Esophagus muscularis mucosa (tissue), 4 donors: ENCODE results near the gene NEXN. TPM values are rescaled to one million over a fixed set of nuclear protein-coding genes. Genes with fewer than 3 reads are reported as not detected.

Experiments
- DNase-seq: peaks from one replicate; pipeline ENCODE4 v3.0.0-alpha.2; 2017; ENCODE audit errors: extremely low spot score
- H3K27ac ChIP-seq, 4 donors: fragments of 200-600 bp; sonication (generic); replicated peaks in 1 of 4; 1 replicate in 3 of 4; 2 replicates in 1 of 4; pipeline ENCODE4 v1.5.1; 2016 to 2019; ENCODE audit warnings: mild to moderate bottlenecking in 1 of 4
- H3K27me3 ChIP-seq, 4 donors: fragments of 200-600 bp; sonication (generic); one replicate each; pipeline versions ENCODE4 v1.5.1 to v1.6.0; 2016 to 2019
- H3K36me3 ChIP-seq, 4 donors: fragments of 200-600 bp; sonication (generic); one replicate each; pipeline ENCODE4 v1.5.1; 2016 to 2019
- H3K4me1 ChIP-seq, 4 donors: fragments of 200-600 bp; sonication (generic); one replicate each; pipeline ENCODE4 v1.5.1; 2016 to 2019
- H3K4me3 ChIP-seq, 4 donors: fragments of 200-600 bp; sonication (generic); 1 replicate in 2 of 4; 2 replicates in 2 of 4; pipeline ENCODE4 v1.5.1; 2016 to 2019; ENCODE audit warnings: mild to moderate bottlenecking in 4 of 4, moderate library complexity in 1 of 4
- H3K9me3 ChIP-seq, 4 donors: fragments of 200-600 bp; sonication (generic); 1 replicate in 3 of 4; 2 replicates in 1 of 4; pipeline ENCODE4 v1.5.1; 2016 to 2019
- CTCF ChIP-seq, 3 experiments: fragments of 200-600 bp in 2 of 3; fragments of 450-650 bp in 1 of 3; sonication (generic) in 2 of 3; IDR thresholded peaks; one replicate each; pipeline ENCODE4 v1.5.1; 2017 to 2019; ENCODE audit warnings: antibody characterized with exemption in 3 of 3, mild to moderate bottlenecking in 2 of 3, moderate library complexity in 1 of 3
- EP300 ChIP-seq: sonication (generic); formaldehyde crosslinking; IDR thresholded peaks from one replicate; pipeline ENCODE4 v1.6.1; 2017; ENCODE audit warnings: antibody characterized with exemption
- POLR2A ChIP-seq: fragments of 450-650 bp; IDR thresholded peaks from one replicate; pipeline ENCODE4 v1.6.1; 2017; ENCODE audit warnings: antibody characterized with exemption, moderate library complexity, mild to moderate bottlenecking, low read depth
- POLR2AphosphoS5 ChIP-seq, 2 donors: sonication (generic); formaldehyde crosslinking; IDR thresholded peaks; one replicate each; pipeline ENCODE4 v1.6.1; 2017; ENCODE audit warnings: antibody characterized with exemption in 2 of 2
- WGBS: methylation state at CpG from one replicate; pipeline ENCODE4 v1.1.5; 2018; 5-methylcytosine and 5-hydroxymethylcytosine counted together
- intact Hi-C: fragments of 100-400 bp; cut with DNase I; formaldehyde crosslinking; loops from one replicate; pipeline ENCODE4 v1.15.1; 2023
- total RNA-seq, 4 donors: library from RNA; depleted of rRNA; stranded (reverse); fragments of >200 nt; gene quantifications; one replicate each; pipeline versions ENCODE4 v1.1.0 to v1.2.1, GENCODE V29; 2016

NEXN gene
- total RNA-seq, 4 donors from 2014 or later: 153 to 272 (median 240) TPM

GRCh38 chr1:77882411-77882810 is 6.0 kb upstream of the NEXN start:
- intact Hi-C loops: no loop called here
- TF ChIP-seq POLR2A (no peak), EP300 (no peak), CTCF (IDR thresholded peaks at IDR 0.05) (no peak), POLR2AphosphoS5 (IDR thresholded peaks at IDR 0.05) (no peak)

GRCh38 chr1:77888781-77889642 is 588 bp downstream of the NEXN start:
- TF ChIP-seq CTCF (IDR thresholded peaks at IDR 0.05): peak in 1 of 3 experiments; percentile 1
- TF ChIP-seq POLR2A: no peak

More at GRCh38 chr1:77882411-77882810, 6.0 kb upstream of the NEXN start:
- Histone ChIP-seq H3K4me3 (no peak overlapping the region), H3K36me3 (no peaks in the 10 kb centered on the region), H3K4me1 (peaks cover 0 to 10% (median 6%) of the 10 kb centered on the region in 4 donors), H3K9me3 (no peaks in the 10 kb centered on the region), H3K27me3 (no peaks in the 10 kb centered on the region), H3K27ac (no peak overlapping the region)
- 69% methylated on average over 2 of the region's 2 CpGs for WGBS
- DNase-seq: no peak

GRCh38 chr1:77889671-77890070 is 1.2 kb downstream of the NEXN start:
- Histone ChIP-seq H3K9me3 (no peaks in the 10 kb centered on the region), H3K27me3 (no peaks in the 10 kb centered on the region), H3K27ac (peak overlapping the region; percentile 92 to 98 (median 97)), H3K4me3 (peak overlapping the region; percentile 79 to 98 (median 85)), H3K4me1 (peaks cover 0 to 55% (median 37%) of the 10 kb centered on the region in 4 donors), H3K36me3 (peaks cover 0 to 42% (median 15%) of the 10 kb centered on the region in 4 donors)
- DNase-seq: no peak
- TF ChIP-seq POLR2AphosphoS5 (IDR thresholded peaks at IDR 0.05) (peak in 1 of 2 donors; percentile 83), CTCF (IDR thresholded peaks at IDR 0.05) (no peak), POLR2A (no peak)
- intact Hi-C loops: loop anchor here (2.0 kb wide), 1 partner anchor 57 kb away; no protein-coding TSS in a partner anchor
- WGBS: 20% methylated on average over 7 of the region's 7 CpGs

More at GRCh38 chr1:77888781-77889642, 588 bp downstream of the NEXN start:
- peak overlapping the region; percentile 92 to 98 (median 97) for H3K27ac ChIP-seq
- no peaks in the 10 kb centered on the region for H3K9me3 ChIP-seq
- WGBS: 4% methylated on average over 34 of the region's 46 CpGs
- intact Hi-C loops: loop anchor here (2.0 kb wide), 1 partner anchor 56 kb away; no protein-coding TSS in a partner anchor
- peak overlapping the region; percentile 79 to 98 (median 85) for H3K4me3 ChIP-seq
- DNase-seq: no peak
- H3K27me3 ChIP-seq: no peaks in the 10 kb centered on the region
- peaks cover 0 to 36% (median 12%) of the 10 kb centered on the region in 4 donors for H3K36me3 ChIP-seq
- peaks cover 0 to 48% (median 35%) of the 10 kb centered on the region in 4 donors for H3K4me1 ChIP-seq

GRCh38 chr1:77891200-77891599 is 2.8 kb downstream of the NEXN start:
- no peaks in the 10 kb centered on the region for H3K9me3 ChIP-seq
- peaks cover 0 to 66% (median 47%) of the 10 kb centered on the region in 4 donors for H3K4me1 ChIP-seq
- H3K27ac ChIP-seq: peak overlapping the region; percentile 92 to 98 (median 97)
- peak overlapping the region; percentile 79 to 98 (median 85) for H3K4me3 ChIP-seq
- peaks cover 0 to 47% (median 19%) of the 10 kb centered on the region in 4 donors for H3K36me3 ChIP-seq
- intact Hi-C loops: no loop called here
- H3K27me3 ChIP-seq: no peaks in the 10 kb centered on the region
- WGBS: 56% methylated on average over 1 of the region's 1 CpG
- DNase-seq: no peak
- TF ChIP-seq POLR2AphosphoS5 (IDR thresholded peaks at IDR 0.05) (no peak), EP300 (no peak), CTCF (IDR thresholded peaks at IDR 0.05) (no peak), POLR2A (no peak)
